ENCODE data around the gene RUNX2. TPM values are rescaled to one million over a fixed set of nuclear protein-coding genes. Genes with fewer than 3 reads are reported as not detected.

RUNX2 gene
- total RNA-seq, 1 experiment from 2014 or later: 7.0 TPM

- no TSS peak for BruUV-seq (replicated peaks)
- no peaks in the 10 kb centered on the region for H3K9me3 ChIP-seq (ENCODE audit: control insufficient read depth, insufficient read depth, low read depth, low read length)
- H3K27me3 ChIP-seq (ENCODE audit: control insufficient read depth, insufficient read depth, low read length): no peaks in the 10 kb centered on the region
- intact Hi-C loops (cut with micrococcal nuclease; ENCODE audit: unreplicated experiment) (no loop called here), in situ Hi-C loops (cut with HindIII; ENCODE audit: low pct_unique_long_range_greater_than_20kb, low sequenced_read_pairs) (no loop called here)
- ATAC-seq (no peak), DNase-seq (ENCODE audit: low read depth, low spot score) (no peak)
- CTCF ChIA-PET: no interaction called here
- POLR2A ChIA-PET: interaction anchor here (1.4 kb wide), 1 partner anchor 13 kb away, joined by 3 read pairs; the partner anchor contains the start of gene SUPT3H
- no peaks in the 10 kb centered on the region for H3K4me1 ChIP-seq (ENCODE audit: control insufficient read depth, insufficient read depth, low read length)
- H3K4me3 ChIP-seq (ENCODE audit: low read depth in 2 of 2, low read length in 2 of 2): no peak overlapping the region
- H3K36me3 ChIP-seq (ENCODE audit: control insufficient read depth, insufficient read depth, low read length): no peaks in the 10 kb centered on the region
- TF ChIP-seq CTCF (IDR thresholded peaks at IDR 0.05) (no peak), SIN3A (IDR thresholded peaks at IDR 0.05; ENCODE audit: borderline replicate concordance, insufficient read depth, low read depth, low read length) (no peak), POLR2AphosphoS5 (IDR thresholded peaks at IDR 0.05; ENCODE audit: low read depth, low read length) (no peak), TCF7L2 (IDR thresholded peaks at IDR 0.05; ENCODE audit: low read depth, low read length) (no peak), REST (IDR thresholded peaks at IDR 0.05; ENCODE audit: insufficient read depth in 1 of 2, low read depth in 2 of 2, low read length in 1 of 2) (no peak)
- H3K27ac ChIP-seq (ENCODE audit: low read length): no peak overlapping the region
These were observed 36.9 kb downstream of the RUNX2 start for GRCh38 chr6:45365036-45365435.

- Histone ChIP-seq H3K36me3 (ENCODE audit: control insufficient read depth, insufficient read depth, low read length) (no peaks in the 10 kb centered on the region), H3K4me3 (ENCODE audit: low read depth in 2 of 2, low read length in 2 of 2) (no peak overlapping the region), H3K27ac (ENCODE audit: low read length) (no peak overlapping the region), H3K9me3 (ENCODE audit: control insufficient read depth, insufficient read depth, low read depth, low read length) (no peaks in the 10 kb centered on the region), H3K4me1 (ENCODE audit: control insufficient read depth, insufficient read depth, low read length) (no peaks in the 10 kb centered on the region), H3K27me3 (ENCODE audit: control insufficient read depth, insufficient read depth, low read length) (no peaks in the 10 kb centered on the region)
- POLR2A ChIA-PET: interaction anchor here (0.5 kb wide), 1 partner anchor 33 kb away, joined by 24 read pairs; no protein-coding TSS in a partner anchor
- DNase-seq (ENCODE audit: low read depth, low spot score) (no peak), ATAC-seq (no peak)
- in situ Hi-C loops (cut with HindIII; ENCODE audit: low pct_unique_long_range_greater_than_20kb, low sequenced_read_pairs): no loop called here
- no TSS peak for BruUV-seq (replicated peaks)
- intact Hi-C loops (cut with micrococcal nuclease; ENCODE audit: unreplicated experiment): no loop called here
- CTCF ChIA-PET: no interaction called here
- no peak for TF ChIP-seq SIN3A (IDR thresholded peaks at IDR 0.05; ENCODE audit: borderline replicate concordance, insufficient read depth, low read depth, low read length)
- TF ChIP-seq TCF7L2 (IDR thresholded peaks at IDR 0.05; ENCODE audit: low read depth, low read length): no peak
- no peak for TF ChIP-seq REST (IDR thresholded peaks at IDR 0.05; ENCODE audit: insufficient read depth in 1 of 2, low read depth in 2 of 2, low read length in 1 of 2)
- TF ChIP-seq CTCF (IDR thresholded peaks at IDR 0.05): no peak
- no peak for TF ChIP-seq POLR2AphosphoS5 (IDR thresholded peaks at IDR 0.05; ENCODE audit: low read depth, low read length)
These were observed 38.4 kb downstream of the RUNX2 start for GRCh38 chr6:45366534-45366933.
